Loucy (cell line): ENCODE results near the gene TTLL12.

Experiments used
- CTCF ChIP-seq: fragments of 200-600 bp; sonication (generic); conservative IDR thresholded peaks from 2 replicates; pipeline ENCODE4 v1.5.1; 2014; ENCODE audit warnings: mild to moderate bottlenecking, antibody characterized with exemption, low read length
- EZH2phosphoT487 ChIP-seq: fragments of 200-600 bp; IDR thresholded peaks from 2 replicates; pipeline ENCODE4 v1.6.1; 2018; ENCODE audit warnings: antibody characterized with exemption, mild to moderate bottlenecking, moderate library complexity, borderline replicate concordance

- TF ChIP-seq CTCF (no peak), EZH2phosphoT487 (no peak)
Measured at GRCh38 chr22:43232445-43232844, 45.5 kb upstream of the TTLL12 start.
